Left lung (tissue), 10 donors: Measurements from ENCODE around the gene TMCC3. TPM values are rescaled to one million over a fixed set of nuclear protein-coding genes. Genes with fewer than 3 reads are reported as not detected.

ENCODE experiments used
- ATAC-seq: fragments of 200-7000 bp; cut with Tn5 transposase; one replicate; pipeline ENCODE4 v1.9.1; 2020; ENCODE audit warnings: moderate library complexity
- DNase-seq, 4 donors: peaks; one replicate each; pipeline ENCODE4 v3.0.0-alpha.2; 2013 to 2020
- H3K27ac ChIP-seq, 2 donors: fragments of 200-600 bp; sonication (generic) in 1 of 2; one replicate each; pipeline versions ENCODE4 v1.5.0 to v1.8.0; 2020 to 2021
- H3K27me3 ChIP-seq, 2 donors: fragments of 200-600 bp; sonication (generic) in 1 of 2; one replicate each; pipeline versions ENCODE4 v1.5.0 to v1.8.0; 2020 to 2021
- H3K36me3 ChIP-seq, 2 donors: fragments of 200-600 bp; sonication (generic) in 1 of 2; one replicate each; pipeline versions ENCODE4 v1.5.0 to v1.8.0; 2020 to 2021
- H3K4me1 ChIP-seq, 2 donors: fragments of 200-600 bp; one replicate each; pipeline ENCODE4 v1.8.0; 2021
- H3K4me3 ChIP-seq, 2 donors: fragments of 200-600 bp; sonication (generic) in 1 of 2; one replicate each; pipeline versions ENCODE4 v1.5.0 to v1.8.0; 2020 to 2021; ENCODE audit warnings: mild to moderate bottlenecking in 1 of 2
- H3K9me3 ChIP-seq, 2 donors: fragments of 200-600 bp; sonication (generic) in 1 of 2; one replicate each; pipeline versions ENCODE4 v1.5.0 to v1.8.0; 2020 to 2021
- intact Hi-C, 2 donors: fragments of 100-400 bp; cut with DNase I; formaldehyde crosslinking; loops; one replicate each; pipeline versions ENCODE4 v1.11.2 to v1.14.2; 2022
- polyA plus RNA-seq, 6 donors: library from polyadenylated mRNA; unstranded; fragments of 120-200 nt; gene quantifications; one replicate each; pipeline ENCODE4 v1.2.1, GENCODE V29; 2013; ENCODE audit not compliant: insufficient read length in 6 of 6
- total RNA-seq, 2 donors: library from RNA; stranded (reverse); fragmentation: NEBNext Ultra II Directional; extraction: Animal tissue kit (Norgen Biotek cat#: 25700); gene quantifications; one replicate each; pipeline ENCODE4 v1.2.1, GENCODE V29; 2021
- TF ChIP-seq, protein P1 (sequence below), 2 donors: fragments of 200-600 bp; sonication (generic) in 1 of 2; IDR thresholded peaks; one replicate each; pipeline versions ENCODE4 v1.5.0 to v1.8.0; 2021; ENCODE audit warnings: antibody characterized with exemption in 2 of 2
- donor health status: DM: no; HTN: yes; CAD: no.
- donor health status: DM: no; HTN: no; CAD: no.

The TMCC3 gene
- total and polyA plus RNA-seq, 8 donors, result 3.7 to 11.4 (median 6.8) TPM

DNA sequence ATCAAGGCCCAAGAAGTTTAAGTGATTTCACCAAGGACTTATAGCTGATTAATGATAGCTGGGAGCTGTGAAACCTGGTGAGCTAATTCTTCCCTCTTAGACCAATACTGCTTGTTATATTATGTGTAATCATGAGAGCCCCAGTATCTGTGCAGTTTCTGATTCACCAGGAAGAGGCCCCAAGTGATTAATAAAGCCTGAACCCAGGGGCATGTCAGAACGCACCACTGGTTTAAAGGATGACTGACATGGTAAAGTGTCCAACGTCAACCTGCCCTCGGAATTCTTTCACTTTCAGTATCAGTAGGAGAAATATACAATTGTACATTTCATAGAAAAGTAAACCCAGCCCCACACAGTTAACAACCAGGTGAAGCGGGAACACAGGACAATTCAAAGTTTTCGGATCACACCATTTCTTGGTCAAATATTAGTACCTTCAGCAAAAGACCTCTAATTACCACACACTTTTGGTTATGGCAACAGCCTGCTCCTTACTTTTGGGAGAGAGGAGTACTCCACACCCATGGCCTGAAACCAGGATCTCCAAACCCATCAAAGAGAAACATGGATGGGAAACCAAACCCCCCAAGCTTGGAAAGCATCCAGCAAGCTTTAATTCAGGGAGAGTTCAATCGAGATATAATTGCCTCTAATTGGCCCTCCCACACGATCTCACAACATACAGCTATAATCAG, 28.5 kb downstream of the TMCC3 start:
- no peaks in the 10 kb centered on the region for H3K9me3 ChIP-seq
- ATAC-seq (peak; percentile 94), DNase-seq (peak in 1 of 4 donors; percentile 27)
- H3K36me3 ChIP-seq, result no peaks in the 10 kb centered on the region
- H3K27ac ChIP-seq, result peak overlapping the region; percentile 8 to 50
- no peaks in the 10 kb centered on the region for H3K27me3 ChIP-seq
- H3K4me3 ChIP-seq, result peak overlapping the region in 1 of 2 donors; percentile 21
- TF ChIP-seq, protein P1, sequence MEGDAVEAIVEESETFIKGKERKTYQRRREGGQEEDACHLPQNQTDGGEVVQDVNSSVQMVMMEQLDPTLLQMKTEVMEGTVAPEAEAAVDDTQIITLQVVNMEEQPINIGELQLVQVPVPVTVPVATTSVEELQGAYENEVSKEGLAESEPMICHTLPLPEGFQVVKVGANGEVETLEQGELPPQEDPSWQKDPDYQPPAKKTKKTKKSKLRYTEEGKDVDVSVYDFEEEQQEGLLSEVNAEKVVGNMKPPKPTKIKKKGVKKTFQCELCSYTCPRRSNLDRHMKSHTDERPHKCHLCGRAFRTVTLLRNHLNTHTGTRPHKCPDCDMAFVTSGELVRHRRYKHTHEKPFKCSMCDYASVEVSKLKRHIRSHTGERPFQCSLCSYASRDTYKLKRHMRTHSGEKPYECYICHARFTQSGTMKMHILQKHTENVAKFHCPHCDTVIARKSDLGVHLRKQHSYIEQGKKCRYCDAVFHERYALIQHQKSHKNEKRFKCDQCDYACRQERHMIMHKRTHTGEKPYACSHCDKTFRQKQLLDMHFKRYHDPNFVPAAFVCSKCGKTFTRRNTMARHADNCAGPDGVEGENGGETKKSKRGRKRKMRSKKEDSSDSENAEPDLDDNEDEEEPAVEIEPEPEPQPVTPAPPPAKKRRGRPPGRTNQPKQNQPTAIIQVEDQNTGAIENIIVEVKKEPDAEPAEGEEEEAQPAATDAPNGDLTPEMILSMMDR (IDR thresholded peaks at IDR 0.05), result no peak
- intact Hi-C loops, result no loop called here
- peaks cover 4 to 15% of the 10 kb centered on the region in 2 donors for H3K4me1 ChIP-seq

DNA sequence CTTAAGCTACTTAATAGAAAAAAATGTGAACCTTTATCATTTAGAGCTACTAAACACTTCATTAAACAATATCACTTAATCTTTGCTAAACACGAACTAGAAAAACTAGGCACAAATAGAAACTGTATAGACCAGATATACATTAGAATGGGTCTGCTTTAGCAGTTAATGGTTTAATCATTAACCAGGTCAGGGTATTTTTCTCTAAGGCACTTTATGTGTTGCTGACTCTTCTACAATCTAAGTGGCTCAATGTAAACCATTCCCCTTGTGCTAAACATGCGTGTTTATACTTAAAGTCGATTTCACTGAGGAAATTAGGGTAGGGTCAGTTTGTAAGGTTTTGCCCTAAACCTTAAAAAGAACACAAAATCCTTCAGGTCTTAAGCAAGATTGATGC, 29.7 kb downstream of the TMCC3 start:
- Histone ChIP-seq H3K36me3 (no peaks in the 10 kb centered on the region), H3K27me3 (no peaks in the 10 kb centered on the region), H3K27ac (no peak overlapping the region), H3K4me1 (peaks cover 13 to 27% of the 10 kb centered on the region in 2 donors), H3K9me3 (no peaks in the 10 kb centered on the region), H3K4me3 (no peak overlapping the region)
- no peak for ATAC-seq
- TF ChIP-seq, protein P1 (IDR thresholded peaks at IDR 0.05), result no peak
- intact Hi-C loops, result no loop called here
- no peak for DNase-seq

DNA sequence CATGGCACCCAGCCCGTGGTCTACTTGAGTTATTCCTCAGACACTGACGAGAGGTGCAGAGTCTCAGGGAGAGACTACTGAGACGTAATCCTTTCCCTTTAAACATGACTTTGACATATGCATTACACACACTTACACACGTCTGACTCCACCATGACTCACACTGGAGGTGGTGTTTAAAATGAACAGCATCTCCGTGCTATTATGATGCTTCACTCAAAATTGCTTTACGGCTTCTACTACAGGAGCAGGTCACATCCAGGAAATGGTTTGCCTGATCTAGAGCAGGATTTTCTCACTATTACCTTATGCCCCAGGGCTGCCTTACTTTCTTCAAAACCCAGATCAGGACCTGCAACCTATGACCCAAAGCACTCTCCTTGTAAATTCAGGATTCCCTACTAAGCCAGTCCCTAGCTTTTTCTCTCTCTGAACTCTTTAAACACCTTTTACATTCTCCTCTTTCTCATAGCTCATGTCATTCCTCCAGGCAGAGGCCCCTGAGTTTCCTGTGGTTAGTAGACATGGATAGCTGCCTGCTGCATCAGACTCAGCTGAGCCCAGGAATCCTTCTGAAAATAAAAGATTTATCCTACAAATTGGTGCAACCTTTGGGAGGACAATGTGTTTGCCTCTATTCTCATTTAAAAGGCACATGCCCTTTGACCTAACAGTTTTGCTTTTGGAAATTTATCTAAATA, 31.2 kb downstream of the TMCC3 start:
- Histone ChIP-seq H3K4me1 (peaks cover 14 to 36% of the 10 kb centered on the region in 2 donors), H3K4me3 (no peak overlapping the region), H3K27me3 (no peaks in the 10 kb centered on the region), H3K27ac (no peak overlapping the region), H3K36me3 (no peaks in the 10 kb centered on the region), H3K9me3 (no peaks in the 10 kb centered on the region)
- ATAC-seq (no peak), DNase-seq (no peak)
- TF ChIP-seq, protein P1 (IDR thresholded peaks at IDR 0.05), result no peak
- intact Hi-C loops, result no loop called here

DNA sequence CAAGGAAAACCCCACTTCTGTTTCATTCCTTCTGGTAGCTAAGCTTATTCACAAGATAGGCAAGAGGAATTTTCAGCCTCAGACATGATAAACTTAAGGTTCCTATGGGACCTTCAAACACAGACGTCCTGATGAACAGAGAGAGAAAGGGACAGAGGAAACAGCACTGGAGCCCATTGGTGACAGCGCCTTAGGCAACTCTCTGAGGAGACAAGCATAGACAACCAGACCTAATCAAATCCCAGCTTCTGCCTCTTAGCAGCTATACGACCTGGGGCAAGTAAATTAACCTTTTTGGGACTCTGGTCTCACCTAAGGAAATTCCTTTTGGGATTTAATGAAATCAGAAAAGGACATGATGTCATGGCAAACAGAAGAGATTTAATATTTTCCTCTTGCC, 33.3 kb downstream of the TMCC3 start:
- Histone ChIP-seq H3K4me3 (no peak overlapping the region), H3K4me1 (peaks cover 14 to 32% of the 10 kb centered on the region in 2 donors), H3K27me3 (no peaks in the 10 kb centered on the region), H3K36me3 (no peaks in the 10 kb centered on the region), H3K27ac (no peak overlapping the region), H3K9me3 (no peaks in the 10 kb centered on the region)
- DNase-seq, result no peak
- TF ChIP-seq, protein P1 (IDR thresholded peaks at IDR 0.05), result no peak
- intact Hi-C loops, result no loop called here
- ATAC-seq, result no peak

DNA sequence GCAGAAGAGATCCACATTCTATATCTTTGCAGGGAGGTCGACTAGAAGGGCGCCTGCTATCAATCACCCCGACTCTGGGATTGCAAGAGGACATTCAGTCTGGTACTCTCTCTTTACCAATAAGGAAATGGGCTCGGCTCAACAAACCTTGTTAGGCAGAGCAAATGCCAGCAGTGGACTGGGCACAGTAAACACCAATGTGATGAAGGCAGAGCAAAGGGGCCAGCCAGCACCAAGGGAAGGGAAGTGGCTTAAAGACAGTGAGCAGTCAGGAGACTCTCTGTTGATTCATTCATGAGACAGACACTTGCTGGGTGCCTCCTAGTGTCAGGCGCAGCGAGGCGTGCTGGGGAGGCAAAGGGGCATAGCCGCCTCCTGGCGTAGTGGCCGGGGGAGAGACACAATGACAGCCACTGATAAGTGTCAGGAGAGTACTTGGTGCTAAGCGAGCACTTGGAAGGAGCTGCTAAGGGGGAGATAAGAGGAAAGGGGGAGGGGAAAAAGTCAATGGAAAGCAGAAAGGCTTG, 34.1 kb downstream of the TMCC3 start:
- ATAC-seq (peak; percentile 69), DNase-seq (peak in 1 of 4 donors; percentile 72)
- peak overlapping the region in 1 of 2 donors; percentile 20 for H3K27ac ChIP-seq
- no peaks in the 10 kb centered on the region for H3K9me3 ChIP-seq
- TF ChIP-seq, protein P1 (IDR thresholded peaks at IDR 0.05), result no peak
- H3K27me3 ChIP-seq, result no peaks in the 10 kb centered on the region
- intact Hi-C loops, result no loop called here
- no peaks in the 10 kb centered on the region for H3K36me3 ChIP-seq
- H3K4me1 ChIP-seq, result peaks cover 12 to 26% of the 10 kb centered on the region in 2 donors
- H3K4me3 ChIP-seq, result no peak overlapping the region
